ENCODE data around the gene UTP25. TPM values are rescaled to one million over a fixed set of nuclear protein-coding genes. Genes with fewer than 3 reads are reported as not detected.

UTP25 gene
- total RNA-seq, 1 experiment from 2014 or later = 12.7 TPM

GRCh38 chr1:209884249-209884648 lies 56.5 kb downstream of the UTP25 start:
- no peak overlapping the region for H3K9ac ChIP-seq (ENCODE audit: low read length)
- peak overlapping the region; percentile 61 for H2AFZ ChIP-seq (ENCODE audit: low read depth, low read length, poor library complexity, severe bottlenecking)
- H3K27ac ChIP-seq (ENCODE audit: low read depth, low read length) = no peak overlapping the region
- H3K79me2 ChIP-seq (ENCODE audit: insufficient read depth, low read length) = no peaks in the 10 kb centered on the region
- no peaks in the 10 kb centered on the region for H3K36me3 ChIP-seq (ENCODE audit: control insufficient read depth in 1 of 2, insufficient read depth in 2 of 2, low read length in 2 of 2)
- H3K4me3 ChIP-seq (replicated peaks in 1 of 2; ENCODE audit: low read depth in 1 of 2, low read length in 2 of 2) = peak overlapping the region in 1 of 2 experiments; percentile 5; a peak in 1 of 4 replicates
- no peaks in the 10 kb centered on the region for H4K20me1 ChIP-seq (ENCODE audit: insufficient read depth)
- CTCF ChIA-PET = no interaction called here
- H3K9me3 ChIP-seq (ENCODE audit: control insufficient read depth in 1 of 2, insufficient read depth in 1 of 2, low read depth in 1 of 2, low read length in 2 of 2) = no peaks in the 10 kb centered on the region
- H3K4me2 ChIP-seq (ENCODE audit: low read length) = peak overlapping the region; percentile 49
- no peak for TF ChIP-seq SRF (IDR thresholded peaks at IDR 0.05; ENCODE audit: low read depth)
- TF ChIP-seq POLR2A (IDR thresholded peaks at IDR 0.05; ENCODE audit: borderline replicate concordance, extremely low read depth, insufficient read depth, insufficient read length) = no peak
- TF ChIP-seq ATF3 (IDR thresholded peaks at IDR 0.05) = no peak
- no peak for TF ChIP-seq FOSL1 (IDR thresholded peaks at IDR 0.05; ENCODE audit: low read depth)
- TF ChIP-seq EGR1 (IDR thresholded peaks at IDR 0.05; ENCODE audit: low read depth) = no peak
- TF ChIP-seq ZNF274 (IDR thresholded peaks at IDR 0.05; ENCODE audit: low read depth, low read length) = no peak
- TF ChIP-seq YY1 (IDR thresholded peaks at IDR 0.05; ENCODE audit: extremely low read depth, insufficient replicate concordance, low read depth, low read length) = no peak
- TF ChIP-seq EZH2phosphoT487 (IDR thresholded peaks at IDR 0.05; ENCODE audit: borderline replicate concordance) = no peak
- TF ChIP-seq ELF1 (IDR thresholded peaks at IDR 0.05; ENCODE audit: borderline replicate concordance, low read depth) = no peak
- TF ChIP-seq ZBTB33 (IDR thresholded peaks at IDR 0.05; ENCODE audit: extremely low read depth, insufficient replicate concordance, low read length) = no peak
- TF ChIP-seq CTCF (IDR thresholded peaks at IDR 0.05 in 2 of 3, conservative IDR thresholded peaks at IDR 0.05 in 1 of 3; ENCODE audit: borderline replicate concordance in 1 of 3, insufficient read depth in 1 of 3, low read depth in 2 of 3, low read length in 2 of 3) = no peak
- TF ChIP-seq JUND (IDR thresholded peaks at IDR 0.05) = no peak
- no peak for TF ChIP-seq REST (IDR thresholded peaks at IDR 0.05; ENCODE audit: low read depth)
- TF ChIP-seq SIN3A (IDR thresholded peaks at IDR 0.05; ENCODE audit: low read depth) = no peak
- TF ChIP-seq CBX3 (IDR thresholded peaks at IDR 0.05; ENCODE audit: low read depth) = no peak
- no peak for TF ChIP-seq CEBPB (IDR thresholded peaks at IDR 0.05; ENCODE audit: low read depth)
- TF ChIP-seq SP1 (IDR thresholded peaks at IDR 0.05; ENCODE audit: low read depth) = no peak
- no peak for TF ChIP-seq MAX (IDR thresholded peaks at IDR 0.05)
- TF ChIP-seq POLR2AphosphoS5 (IDR thresholded peaks at IDR 0.05; ENCODE audit: low read depth, low read length) = no peak
- no peak for TF ChIP-seq EZH2 (IDR thresholded peaks at IDR 0.05)
- RAD21 ChIA-PET (ENCODE audit: low non-redundant PET in 1 of 2, low total read pairs in 2 of 2, uncharacterized antibody in 2 of 2, unreplicated experiment in 2 of 2) = no interaction called here
- H3K4me1 ChIP-seq (ENCODE audit: control insufficient read depth in 1 of 2, insufficient read depth in 2 of 2, low read length in 2 of 2) = peaks cover 7 to 16% of the 10 kb centered on the region in 2 experiments
- POLR2A ChIA-PET = interaction anchor here (1.0 kb wide), 1 partner anchor 490 kb away, joined by 4 read pairs; no protein-coding TSS in a partner anchor
- 0 out of 2 replicates have a peak, but pooled peaks cover under 1% of the 10 kb centered on the region for H3K27me3 ChIP-seq (ENCODE audit: insufficient read depth, low read length)
- intact Hi-C loops (cut with micrococcal nuclease) = no loop called here
- no peak for DNase-seq (ENCODE audit: low read depth, low spot score)
- peak; percentile 31 for ATAC-seq
- H3K9me2 ChIP-seq (ENCODE audit: insufficient read depth) = no peaks in the 10 kb centered on the region
- no TSS peak for BruUV-seq (replicated peaks)
